PC-3 (cell line): ENCODE results near the gene SLC6A18.

Experiments used
- CTCF ChIP-seq: fragments of 300-600 bp; sonication (generic); conservative IDR thresholded peaks from 2 replicates; pipeline ENCODE4 v1.5.1; 2017; ENCODE audit warnings: antibody characterized with exemption, low read depth, mild to moderate bottlenecking, low read length
- EZH2phosphoT487 ChIP-seq: fragments of 300-600 bp; sonication (generic); IDR thresholded peaks from 2 replicates; pipeline ENCODE4 v1.6.1; 2018; ENCODE audit warnings: mild to moderate bottlenecking, antibody characterized with exemption, low read length, borderline replicate concordance

DNA sequence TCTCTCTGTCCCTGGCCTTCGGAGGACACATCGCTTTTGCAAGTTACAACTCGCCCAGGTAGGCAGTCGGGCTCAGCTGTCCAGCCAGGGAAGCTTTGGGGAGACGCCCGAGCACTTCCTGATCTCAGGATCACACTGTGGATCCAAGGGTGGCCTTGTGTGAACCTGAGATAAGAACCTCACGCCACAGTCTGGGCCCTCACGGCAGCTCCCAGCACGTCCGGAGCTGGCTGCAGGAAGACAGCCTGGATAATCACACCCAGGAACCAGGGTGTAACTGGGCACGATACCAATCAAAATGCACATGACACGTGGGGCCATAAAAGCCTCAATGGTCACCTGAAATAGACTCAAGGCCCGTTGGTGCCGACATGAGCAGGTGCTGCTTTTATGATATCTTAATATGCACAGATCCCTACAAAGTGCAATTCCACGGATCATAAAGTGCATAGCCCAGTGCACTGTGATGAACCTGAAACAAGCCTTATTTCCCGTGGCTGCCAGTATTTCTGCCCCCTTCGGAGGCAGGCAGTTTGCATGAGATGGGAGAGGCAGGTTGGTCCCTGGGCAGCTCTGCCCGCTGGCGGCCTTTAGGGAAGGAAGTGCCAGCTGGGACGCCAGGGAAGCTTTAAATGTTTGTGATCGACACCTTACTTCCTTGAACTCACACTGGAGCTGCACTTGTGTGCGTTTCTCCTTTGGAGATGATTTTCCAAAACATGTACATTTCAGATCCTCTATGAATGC lies 14.5 kb downstream of the SLC6A18 start:
- TF ChIP-seq EZH2phosphoT487 (no peak), CTCF (no peak)
